OCI-LY7 (cell line): ENCODE data around the gene NRIP1. TPM values are rescaled to one million over a fixed set of nuclear protein-coding genes. Genes with fewer than 3 reads are reported as not detected.

Experiments used
- BruUV-seq: library from RNA; stranded (reverse); fragments of 400-500 nt; replicated peaks from 2 replicates; lab custom pipeline; 2021; lab: Mats Ljungman, UMichigan
- CTCF ChIA-PET: fragments of 300-600 bp; sonication (Branson Sonifier 250); formaldehyde crosslinking; loops from one replicate; lab custom pipeline; 2022; ENCODE audit warnings: antibody characterized with exemption; ENCODE audit not compliant: unreplicated experiment; lab: Charles Lee
- POLR2A ChIA-PET: fragments of 300-600 bp; sonication (Branson Sonifier 250); formaldehyde crosslinking; loops from one replicate; lab custom pipeline; 2022; ENCODE audit warnings: antibody characterized with exemption; lab: Charles Lee
- DNase-seq: peaks from one replicate; pipeline ENCODE4 v3.0.0-alpha.2; 2015; ENCODE audit warnings: low spot score
- H2AFZ ChIP-seq: fragments of 200-600 bp; sonication (generic), shearing (Covaris generic); 2 replicates; pipeline ENCODE4 v1.6.1; 2014; ENCODE audit warnings: mild to moderate bottlenecking, antibody characterized with exemption, low read length, moderate library complexity
- H3K27ac ChIP-seq: fragments of 200-600 bp; sonication (generic); 2 replicates; pipeline ENCODE4 v1.5.1; 2014; ENCODE audit warnings: mixed run types, low read depth, mild to moderate bottlenecking, moderate library complexity, low read length, inconsistent platforms; ENCODE audit not compliant: poor library complexity, severe bottlenecking
- H3K36me3 ChIP-seq: fragments of 200-600 bp; sonication (generic); 2 replicates; pipeline ENCODE4 v1.6.1; 2014; ENCODE audit warnings: mild to moderate bottlenecking, antibody characterized with exemption, low read length, moderate library complexity, mixed read lengths; ENCODE audit not compliant: insufficient read depth
- H3K4me1 ChIP-seq: fragments of 200-600 bp; sonication (generic); 2 replicates; pipeline ENCODE4 v1.5.1; 2014; ENCODE audit warnings: mild to moderate bottlenecking, low read length; ENCODE audit not compliant: insufficient read depth, poor library complexity, severe bottlenecking
- H3K4me2 ChIP-seq: fragments of 200-600 bp; sonication (generic); 2 replicates; pipeline ENCODE4 v1.6.1; 2014; ENCODE audit warnings: mild to moderate bottlenecking, low read length
- H3K4me3 ChIP-seq: fragments of 200-600 bp; sonication (generic); 2 replicates; pipeline ENCODE4 v1.5.1; 2014; ENCODE audit warnings: mild to moderate bottlenecking, low read depth, low read length; ENCODE audit not compliant: poor library complexity, severe bottlenecking
- H3K79me2 ChIP-seq: fragments of 200-600 bp; sonication (generic); 2 replicates; pipeline ENCODE4 v1.6.1; 2016; ENCODE audit warnings: low read depth, mild to moderate bottlenecking, low read length, moderate library complexity, mixed read lengths; ENCODE audit not compliant: insufficient read depth
- H3K9me2 ChIP-seq: fragments of 200-600 bp; sonication (generic); 2 replicates; pipeline ENCODE4 v1.6.1; 2016; ENCODE audit warnings: mild to moderate bottlenecking, low read length, mixed read lengths; ENCODE audit not compliant: insufficient read depth
- H3K9me3 ChIP-seq: fragments of 200-600 bp; sonication (generic); 2 replicates; pipeline ENCODE4 v1.6.1; 2014; ENCODE audit warnings: mild to moderate bottlenecking, mixed run types, low read length, mixed read lengths
- H4K20me1 ChIP-seq: fragments of 200-600 bp; sonication (generic); 2 replicates; pipeline ENCODE4 v1.6.1; 2014; ENCODE audit warnings: mild to moderate bottlenecking, antibody characterized with exemption, low read length, moderate library complexity, mixed read lengths; ENCODE audit not compliant: insufficient read depth
- EZH2phosphoT487 ChIP-seq: fragments of 200-600 bp; sonication (generic); IDR thresholded peaks from 2 replicates; pipeline ENCODE4 v1.6.1; 2018; ENCODE audit warnings: low read depth, borderline replicate concordance, mild to moderate bottlenecking, mixed run types, antibody characterized with exemption, low read length, moderate library complexity, mixed read lengths
- intact Hi-C: fragments of 100-400 bp; cut with micrococcal nuclease; formaldehyde crosslinking; loops from one replicate; pipeline ENCODE4 v1.10.0; 2022; ENCODE audit not compliant: unreplicated experiment
- total RNA-seq, 2 experiments: library from RNA; depleted of rRNA in 1 of 2; stranded (reverse); fragments of >200 nt in 1 of 2; shearing (Covaris generic) in 1 of 2; gene quantifications; 2 replicates each; pipeline ENCODE4 v1.2.3, GENCODE V29; 2014 to 2022
- TF ChIP-seq, protein P1 (sequence below): fragments of 200-600 bp; sonication (generic); conservative IDR thresholded peaks from 2 replicates; pipeline ENCODE4 v1.5.1; 2014; ENCODE audit warnings: mild to moderate bottlenecking, antibody characterized with exemption, low read length, moderate library complexity, mixed read lengths

Gene NRIP1
- total RNA-seq, 2 experiments from 2014 or later, result not detected

DNA sequence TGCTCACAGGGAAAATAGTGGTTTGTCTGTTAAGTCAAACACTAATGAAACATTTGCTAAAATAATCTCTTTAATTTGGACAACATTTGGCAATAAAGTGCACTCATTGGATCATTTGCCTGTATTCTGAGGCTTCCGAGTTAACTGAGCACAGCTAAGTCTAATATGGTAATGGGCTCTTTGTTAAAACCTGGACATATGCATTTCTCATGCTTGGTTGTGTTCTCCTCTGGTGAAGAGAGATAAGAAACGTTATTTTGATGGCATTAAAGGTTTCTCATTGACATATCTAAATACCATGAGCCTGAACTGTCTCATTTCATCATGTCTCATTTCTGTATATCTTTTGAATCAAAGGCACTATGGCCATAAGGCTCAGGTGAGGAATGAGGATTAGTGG is 13.4 kb upstream of the NRIP1 start:
- H3K9me3 ChIP-seq, result no peaks in the 10 kb centered on the region
- H4K20me1 ChIP-seq, result no peaks in the 10 kb centered on the region
- ChIA-PET POLR2A (interaction anchor here (0.6 to 1.2 kb wide), 3 partner anchors 9 to 642 kb away, joined by 3 to 5 read pairs (median 3); no protein-coding TSS in a partner anchor), CTCF (no interaction called here)
- H3K4me2 ChIP-seq, result no peak overlapping the region
- H3K79me2 ChIP-seq, result no peaks in the 10 kb centered on the region
- H3K4me1 ChIP-seq, result no peaks in the 10 kb centered on the region
- no peaks in the 10 kb centered on the region for H3K9me2 ChIP-seq
- no peak overlapping the region for H3K4me3 ChIP-seq
- no peak for TF ChIP-seq EZH2phosphoT487
- TF ChIP-seq, protein P1, sequence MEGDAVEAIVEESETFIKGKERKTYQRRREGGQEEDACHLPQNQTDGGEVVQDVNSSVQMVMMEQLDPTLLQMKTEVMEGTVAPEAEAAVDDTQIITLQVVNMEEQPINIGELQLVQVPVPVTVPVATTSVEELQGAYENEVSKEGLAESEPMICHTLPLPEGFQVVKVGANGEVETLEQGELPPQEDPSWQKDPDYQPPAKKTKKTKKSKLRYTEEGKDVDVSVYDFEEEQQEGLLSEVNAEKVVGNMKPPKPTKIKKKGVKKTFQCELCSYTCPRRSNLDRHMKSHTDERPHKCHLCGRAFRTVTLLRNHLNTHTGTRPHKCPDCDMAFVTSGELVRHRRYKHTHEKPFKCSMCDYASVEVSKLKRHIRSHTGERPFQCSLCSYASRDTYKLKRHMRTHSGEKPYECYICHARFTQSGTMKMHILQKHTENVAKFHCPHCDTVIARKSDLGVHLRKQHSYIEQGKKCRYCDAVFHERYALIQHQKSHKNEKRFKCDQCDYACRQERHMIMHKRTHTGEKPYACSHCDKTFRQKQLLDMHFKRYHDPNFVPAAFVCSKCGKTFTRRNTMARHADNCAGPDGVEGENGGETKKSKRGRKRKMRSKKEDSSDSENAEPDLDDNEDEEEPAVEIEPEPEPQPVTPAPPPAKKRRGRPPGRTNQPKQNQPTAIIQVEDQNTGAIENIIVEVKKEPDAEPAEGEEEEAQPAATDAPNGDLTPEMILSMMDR, result no peak
- no peak for DNase-seq
- BruUV-seq, result no TSS peak
- H3K36me3 ChIP-seq, result no peaks in the 10 kb centered on the region
- no peak overlapping the region for H3K27ac ChIP-seq
- no peak overlapping the region for H2AFZ ChIP-seq
- intact Hi-C loops, result no loop called here

DNA sequence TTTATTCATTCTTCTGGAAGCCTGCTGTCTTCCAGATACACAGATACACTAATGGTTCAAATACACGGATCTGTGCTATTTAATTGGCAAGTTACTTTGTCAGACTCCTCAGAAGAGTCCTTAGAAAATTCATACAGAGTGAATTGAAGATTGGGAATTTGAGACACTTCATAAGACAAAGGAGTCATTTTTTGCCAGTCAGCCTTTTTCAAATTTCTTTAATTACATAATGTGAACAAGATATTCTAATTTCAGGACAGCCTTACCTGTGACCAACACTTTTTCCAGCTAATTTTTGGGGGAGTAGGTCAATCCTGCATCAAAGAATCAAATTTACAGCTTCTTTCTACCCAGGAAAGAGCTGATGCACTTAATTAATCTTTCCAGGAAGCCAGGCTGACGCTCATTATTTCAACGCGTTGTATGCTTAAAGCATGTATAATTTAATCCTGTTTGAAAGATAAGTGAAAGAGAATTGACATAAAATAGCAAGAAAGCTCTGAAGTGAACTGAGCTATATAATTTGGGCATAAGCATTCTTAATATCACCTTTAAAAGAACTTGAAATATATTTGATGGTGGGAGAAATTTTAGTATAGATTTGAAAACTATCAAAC is 12.8 kb upstream of the NRIP1 start:
- no peak for TF ChIP-seq EZH2phosphoT487
- TF ChIP-seq, protein P1, result no peak
- no peaks in the 10 kb centered on the region for H3K79me2 ChIP-seq
- no peak overlapping the region for H3K4me3 ChIP-seq
- H3K27ac ChIP-seq, result no peak overlapping the region
- ChIA-PET POLR2A (interaction anchor here (0.6 to 1.2 kb wide), 3 partner anchors 9 to 641 kb away, joined by 3 to 5 read pairs (median 3); no protein-coding TSS in a partner anchor), CTCF (no interaction called here)
- H3K9me2 ChIP-seq, result no peaks in the 10 kb centered on the region
- no peak overlapping the region for H2AFZ ChIP-seq
- no peak overlapping the region for H3K4me2 ChIP-seq
- no peaks in the 10 kb centered on the region for H3K9me3 ChIP-seq
- BruUV-seq, result no TSS peak
- intact Hi-C loops, result no loop called here
- no peak for DNase-seq
- H4K20me1 ChIP-seq, result no peaks in the 10 kb centered on the region
- no peaks in the 10 kb centered on the region for H3K36me3 ChIP-seq
- H3K4me1 ChIP-seq, result no peaks in the 10 kb centered on the region

DNA sequence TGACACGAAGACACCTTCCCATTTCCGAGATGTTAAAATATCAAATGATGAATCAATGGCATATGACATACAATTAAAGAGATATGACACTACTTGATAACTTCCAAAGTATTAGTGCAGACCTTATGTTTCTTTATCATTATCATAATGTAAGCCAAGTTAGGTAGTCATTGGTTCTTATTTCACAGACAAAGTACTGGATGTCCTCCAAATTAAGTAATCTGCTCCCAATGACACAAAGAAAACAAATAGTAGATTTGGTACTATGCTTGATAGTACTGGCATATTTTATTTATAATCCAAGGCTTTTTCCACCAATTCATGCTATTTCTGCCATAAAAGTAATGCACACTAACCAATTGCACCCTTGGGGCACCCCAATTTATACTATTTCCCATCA is 11.9 kb upstream of the NRIP1 start:
- no TSS peak for BruUV-seq
- DNase-seq, result no peak
- no peak overlapping the region for H3K4me3 ChIP-seq
- no peak overlapping the region for H3K27ac ChIP-seq
- H3K4me1 ChIP-seq, result no peaks in the 10 kb centered on the region
- intact Hi-C loops, result no loop called here
- no peaks in the 10 kb centered on the region for H3K9me3 ChIP-seq
- no peaks in the 10 kb centered on the region for H3K79me2 ChIP-seq
- H3K36me3 ChIP-seq, result no peaks in the 10 kb centered on the region
- no peak overlapping the region for H3K4me2 ChIP-seq
- no peaks in the 10 kb centered on the region for H3K9me2 ChIP-seq
- TF ChIP-seq, protein P1, result no peak
- no peak for TF ChIP-seq EZH2phosphoT487
- ChIA-PET POLR2A (no interaction called here), CTCF (no interaction called here)
- no peaks in the 10 kb centered on the region for H4K20me1 ChIP-seq
- H2AFZ ChIP-seq, result no peak overlapping the region
